SJCRH30 (cell line): ENCODE measurements around the gene KCNIP3. TPM values are rescaled to one million over a fixed set of nuclear protein-coding genes. Genes with fewer than 3 reads are reported as not detected.

ENCODE experiments used
- DNase-seq, 2 experiments: peaks; one replicate each; pipeline ENCODE4 v3.0.0-alpha.2; 2015 to 2020
- H3K27ac ChIP-seq: fragments of 250-450 bp; sonication (Bioruptor Pico); 2 replicates; pipeline ENCODE4 v1.5.1; 2020; ENCODE audit warnings: mild to moderate bottlenecking, moderate library complexity
- H3K27me3 ChIP-seq: fragments of 250-450 bp; sonication (Bioruptor Pico); 2 replicates; pipeline ENCODE4 v1.5.1; 2020; ENCODE audit warnings: mild to moderate bottlenecking, moderate library complexity
- H3K36me3 ChIP-seq: fragments of 250-450 bp; sonication (Bioruptor Pico); 2 replicates; pipeline ENCODE4 v1.5.1; 2020; ENCODE audit warnings: mild to moderate bottlenecking, moderate library complexity
- H3K4me1 ChIP-seq: fragments of 250-450 bp; sonication (Bioruptor Pico); 2 replicates; pipeline ENCODE4 v1.5.1; 2020; ENCODE audit warnings: mild to moderate bottlenecking, moderate library complexity
- H3K4me3 ChIP-seq: fragments of 250-450 bp; sonication (Bioruptor Pico); 2 replicates; pipeline ENCODE4 v1.5.1; 2020; ENCODE audit warnings: mild to moderate bottlenecking, moderate library complexity
- H3K9me3 ChIP-seq: fragments of 250-450 bp; sonication (Bioruptor Pico); replicated peaks from 2 replicates; pipeline ENCODE4 v1.5.1; 2020; ENCODE audit warnings: mild to moderate bottlenecking, moderate library complexity
- total RNA-seq: library from RNA; depleted of rRNA; stranded (reverse); fragments of >200 nt; shearing (Covaris generic); gene quantifications from 2 replicates; pipeline ENCODE4 v1.2.3, GENCODE V29; 2014

The KCNIP3 gene
- total RNA-seq, 1 experiment from 2014 or later: not detected

DNA sequence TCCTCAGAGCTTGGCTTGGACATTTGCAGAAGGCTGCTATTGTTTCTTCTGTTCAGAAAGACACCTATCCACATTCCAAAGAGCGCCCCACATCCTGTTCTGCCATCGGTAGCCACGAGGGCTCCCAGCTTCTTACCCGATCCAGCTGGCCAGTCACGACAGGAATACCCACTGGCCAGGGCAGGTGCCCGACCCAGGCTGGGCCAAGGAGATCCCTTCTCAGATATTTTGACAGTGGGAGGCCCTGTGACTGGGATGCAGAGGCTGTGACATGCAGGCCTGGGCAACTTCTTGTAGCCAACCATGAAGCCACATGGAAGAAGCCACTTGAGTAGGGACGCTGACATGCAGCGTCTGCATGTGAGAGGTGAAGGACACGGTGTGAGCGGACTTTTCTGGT, 34.5 kb downstream of the KCNIP3 start:
- H3K4me1 ChIP-seq: peaks cover 2% of the 10 kb centered on the region; the same call in 1 of the 2 replicates
- H3K36me3 ChIP-seq: no peaks in the 10 kb centered on the region
- DNase-seq: no peak
- no peak overlapping the region for H3K4me3 ChIP-seq
- H3K27ac ChIP-seq: no peak overlapping the region
- no peaks in the 10 kb centered on the region for H3K9me3 ChIP-seq
- 0 out of 2 replicates have a peak, but pooled peaks cover 2% of the 10 kb centered on the region for H3K27me3 ChIP-seq

DNA sequence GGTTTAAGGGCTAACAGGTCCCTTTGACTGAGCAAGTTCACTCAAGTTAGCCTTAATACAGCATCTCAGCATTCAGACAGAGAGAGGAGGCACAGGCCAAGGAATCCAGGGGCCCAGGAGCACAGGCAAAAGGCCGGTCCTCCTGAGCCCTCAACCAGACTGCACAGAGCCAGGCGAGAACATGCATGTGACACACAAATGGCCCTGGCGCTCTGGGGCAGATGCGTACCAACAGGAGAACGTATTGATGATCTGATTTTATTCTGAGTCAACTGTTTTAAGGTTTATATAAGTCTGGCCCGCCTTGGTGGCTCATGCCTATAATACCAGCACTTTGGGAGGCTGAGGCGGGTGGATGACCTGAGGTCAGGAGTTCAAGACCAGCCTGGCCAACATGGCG, 34.9 kb downstream of the KCNIP3 start:
- Histone ChIP-seq H3K4me1 (peaks cover 2% of the 10 kb centered on the region; the same call in 1 of the 2 replicates), H3K36me3 (no peaks in the 10 kb centered on the region), H3K4me3 (no peak overlapping the region), H3K27ac (no peak overlapping the region), H3K27me3 (0 out of 2 replicates have a peak, but pooled peaks cover 3% of the 10 kb centered on the region), H3K9me3 (no peaks in the 10 kb centered on the region)
- no peak for DNase-seq

DNA sequence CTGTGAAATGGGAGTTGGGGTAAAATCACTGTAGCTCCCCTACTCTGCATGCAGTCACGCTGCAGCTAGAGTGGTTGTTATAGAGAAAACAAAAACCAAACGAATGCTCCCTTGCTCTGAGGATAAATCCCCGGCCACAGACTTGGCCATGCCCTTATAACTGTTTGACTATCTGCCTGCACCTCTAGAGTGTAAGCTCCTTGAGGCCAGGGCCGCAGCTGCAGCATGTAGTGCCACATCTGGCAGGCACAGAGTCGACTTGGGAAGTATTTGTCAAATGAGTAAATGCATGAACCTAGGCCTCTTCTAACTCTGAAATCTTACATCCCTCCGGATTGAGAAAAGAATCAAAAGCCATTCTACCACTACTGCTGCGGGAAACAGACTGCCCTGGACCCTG, 35.9 kb downstream of the KCNIP3 start:
- DNase-seq: no peak
- H3K9me3 ChIP-seq: no peaks in the 10 kb centered on the region
- no peaks in the 10 kb centered on the region for H3K36me3 ChIP-seq
- no peak overlapping the region for H3K4me3 ChIP-seq
- no peak overlapping the region for H3K27ac ChIP-seq
- 0 out of 2 replicates have a peak, but pooled peaks cover 3% of the 10 kb centered on the region for H3K27me3 ChIP-seq
- peaks cover 2% of the 10 kb centered on the region; the same call in 1 of the 2 replicates for H3K4me1 ChIP-seq

DNA sequence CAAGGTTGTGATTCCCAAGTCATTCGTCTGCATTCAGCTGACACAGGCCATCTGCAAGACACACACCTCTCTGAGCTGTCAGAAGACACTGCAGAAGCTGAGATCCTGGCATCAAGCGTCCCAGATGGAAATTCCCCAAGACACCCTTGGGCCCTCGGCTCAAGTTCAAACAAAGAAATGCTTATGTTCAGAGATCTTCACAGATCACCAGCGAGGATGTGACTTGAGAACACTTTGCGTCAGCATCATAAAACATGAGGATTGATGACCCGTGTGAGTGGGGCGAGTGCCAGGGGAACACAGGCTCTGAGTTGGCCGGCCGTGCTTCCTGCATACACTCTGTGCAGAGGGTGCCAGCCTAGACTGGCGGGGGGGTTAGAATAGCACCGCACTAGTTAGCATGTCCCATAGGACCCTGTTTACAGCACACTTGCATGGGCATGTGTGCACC, 36.8 kb downstream of the KCNIP3 start:
- no peaks in the 10 kb centered on the region for H3K36me3 ChIP-seq
- peak; percentile 42 to 67 for DNase-seq
- H3K27ac ChIP-seq: no peak overlapping the region

DNA sequence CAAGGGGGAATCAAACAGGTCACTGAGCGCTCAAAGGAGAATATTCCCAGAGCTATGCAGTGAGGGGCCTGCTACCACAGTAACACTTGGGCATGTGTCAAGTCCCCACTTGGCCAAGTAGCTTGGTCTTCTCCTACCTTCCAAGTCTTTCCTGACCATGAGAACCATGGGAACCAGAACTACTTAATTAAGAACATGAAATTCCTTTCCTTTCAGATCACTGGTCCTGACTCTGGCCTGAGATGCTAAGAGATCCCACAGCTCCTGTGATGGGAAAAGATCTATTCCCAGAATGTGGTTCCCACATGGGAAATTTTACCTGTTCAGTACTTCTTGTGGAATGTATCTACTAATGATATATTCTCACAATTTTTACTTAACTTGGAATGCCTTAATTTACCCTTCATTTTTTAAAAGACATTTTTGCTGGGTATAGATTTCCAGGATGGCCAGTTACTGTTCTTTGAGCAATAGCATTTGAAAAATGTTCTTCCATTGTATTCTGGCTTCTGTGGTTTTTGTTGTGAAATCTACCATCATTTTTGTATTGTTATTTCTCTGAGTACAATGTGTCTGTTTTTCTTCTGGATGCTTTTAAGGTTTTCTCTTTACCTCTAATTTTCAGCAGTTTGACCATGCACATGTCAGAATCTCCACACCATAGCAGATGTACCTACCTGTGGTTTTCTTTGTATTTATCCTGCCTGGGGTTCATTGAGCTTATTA, 37.9 kb downstream of the KCNIP3 start:
- Histone ChIP-seq H3K9me3 (no peaks in the 10 kb centered on the region), H3K4me3 (no peak overlapping the region), H3K36me3 (no peaks in the 10 kb centered on the region), H3K4me1 (peaks cover 2% of the 10 kb centered on the region; the same call in 1 of the 2 replicates), H3K27me3 (peaks cover 3% of the 10 kb centered on the region; the same call in 1 of the 2 replicates), H3K27ac (no peak overlapping the region)
- no peak for DNase-seq

More for the DNA sequence above, 36.8 kb downstream of the KCNIP3 start:
- Histone ChIP-seq H3K27me3 (peaks cover 3% of the 10 kb centered on the region; the same call in 1 of the 2 replicates), H3K4me1 (peaks cover 2% of the 10 kb centered on the region; the same call in 1 of the 2 replicates), H3K4me3 (no peak overlapping the region), H3K9me3 (no peaks in the 10 kb centered on the region)

DNA sequence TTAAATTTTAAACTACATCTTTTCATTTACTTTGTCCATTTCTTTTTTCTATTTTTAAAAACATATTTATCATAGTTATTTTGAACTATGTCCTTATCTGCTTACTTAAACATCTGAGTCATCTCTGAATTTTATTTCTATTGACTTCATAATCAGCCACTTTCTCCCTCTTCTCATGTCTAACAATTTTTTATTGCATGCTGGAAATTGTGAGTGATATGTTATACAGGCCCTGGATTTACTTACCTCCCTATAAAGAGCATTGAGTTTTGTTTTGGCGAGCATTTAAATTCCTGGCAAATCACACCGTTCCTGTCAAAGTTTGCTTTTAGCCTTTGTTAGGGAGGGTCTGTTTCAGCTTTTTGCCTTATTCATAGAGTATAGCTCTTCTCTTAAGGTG, 39.3 kb downstream of the KCNIP3 start:
- peaks cover 2% of the 10 kb centered on the region; the same call in 1 of the 2 replicates for H3K4me1 ChIP-seq
- no peak overlapping the region for H3K4me3 ChIP-seq
- no peaks in the 10 kb centered on the region for H3K9me3 ChIP-seq
- H3K27me3 ChIP-seq: peaks cover 3% of the 10 kb centered on the region; the same call in 1 of the 2 replicates
- H3K36me3 ChIP-seq: no peaks in the 10 kb centered on the region
- no peak overlapping the region for H3K27ac ChIP-seq
- no peak for DNase-seq

DNA sequence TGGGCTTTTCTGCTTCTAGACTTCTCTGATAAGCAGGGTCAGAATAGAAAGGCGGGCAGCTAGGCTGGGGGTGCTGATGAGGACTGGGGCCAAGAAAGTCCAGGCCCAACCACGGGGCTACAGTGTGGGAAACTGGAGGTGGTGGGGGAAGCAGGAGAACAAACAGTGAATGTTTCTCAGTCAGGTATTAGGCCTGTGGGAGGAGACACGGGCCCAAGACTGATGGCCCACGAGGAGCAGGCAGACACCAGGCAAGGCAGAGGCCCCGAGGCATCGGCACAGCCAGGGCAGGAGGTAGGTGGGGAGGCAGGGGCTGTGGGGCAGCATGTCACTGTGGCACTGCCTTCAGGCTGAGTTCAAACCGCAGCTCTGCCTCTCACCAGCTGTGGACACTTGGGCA, 40.7 kb downstream of the KCNIP3 start:
- no peak overlapping the region for H3K27ac ChIP-seq
- no peaks in the 10 kb centered on the region for H3K36me3 ChIP-seq
- H3K27me3 ChIP-seq: peaks cover 3% of the 10 kb centered on the region; the same call in 1 of the 2 replicates
- H3K4me3 ChIP-seq: no peak overlapping the region
- peaks cover 2% of the 10 kb centered on the region; the same call in 1 of the 2 replicates for H3K4me1 ChIP-seq
- DNase-seq: no peak
- H3K9me3 ChIP-seq: no peaks in the 10 kb centered on the region

DNA sequence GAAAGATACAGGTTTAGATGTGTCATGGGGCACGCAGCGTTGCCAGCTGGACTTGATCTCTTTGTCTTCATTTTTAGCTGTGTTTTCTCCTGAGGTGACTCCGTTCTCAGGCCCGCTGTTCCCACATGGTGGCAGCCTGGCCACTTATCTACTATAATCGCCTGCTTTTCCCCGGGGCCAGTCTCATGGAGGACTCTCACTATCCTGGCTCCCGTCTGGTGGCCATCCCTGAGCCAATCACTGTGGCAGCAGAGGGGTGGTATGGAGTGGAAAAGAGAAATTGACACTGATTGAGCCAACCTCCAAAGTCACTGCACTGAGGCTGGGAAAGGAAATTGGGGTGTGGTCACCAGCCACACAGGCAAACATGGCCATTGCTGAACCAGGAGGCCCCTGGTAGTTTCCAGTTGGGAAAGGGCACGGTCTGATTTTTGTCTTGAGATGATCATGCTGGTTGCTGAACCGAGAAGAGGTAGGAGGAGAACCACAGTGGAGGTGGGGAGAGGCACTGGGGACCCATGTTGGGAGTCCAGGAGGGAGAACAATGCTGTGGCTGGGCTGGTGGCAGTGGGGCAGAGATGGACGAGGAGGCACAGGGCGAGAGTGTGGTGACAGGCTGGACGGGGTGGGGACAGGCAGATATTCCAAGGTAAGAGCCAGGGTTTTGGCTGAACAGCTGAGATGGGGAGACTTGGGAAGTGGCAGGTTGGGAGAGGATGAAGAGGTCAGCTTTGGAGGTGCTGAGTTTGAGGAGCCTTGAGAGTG, 45.6 kb downstream of the KCNIP3 start:
- Histone ChIP-seq H3K36me3 (no peaks in the 10 kb centered on the region), H3K27ac (no peak overlapping the region), H3K27me3 (peaks cover 7% of the 10 kb centered on the region), H3K4me3 (no peak overlapping the region), H3K4me1 (no peaks in the 10 kb centered on the region), H3K9me3 (no peaks in the 10 kb centered on the region)
- DNase-seq: no peak

DNA sequence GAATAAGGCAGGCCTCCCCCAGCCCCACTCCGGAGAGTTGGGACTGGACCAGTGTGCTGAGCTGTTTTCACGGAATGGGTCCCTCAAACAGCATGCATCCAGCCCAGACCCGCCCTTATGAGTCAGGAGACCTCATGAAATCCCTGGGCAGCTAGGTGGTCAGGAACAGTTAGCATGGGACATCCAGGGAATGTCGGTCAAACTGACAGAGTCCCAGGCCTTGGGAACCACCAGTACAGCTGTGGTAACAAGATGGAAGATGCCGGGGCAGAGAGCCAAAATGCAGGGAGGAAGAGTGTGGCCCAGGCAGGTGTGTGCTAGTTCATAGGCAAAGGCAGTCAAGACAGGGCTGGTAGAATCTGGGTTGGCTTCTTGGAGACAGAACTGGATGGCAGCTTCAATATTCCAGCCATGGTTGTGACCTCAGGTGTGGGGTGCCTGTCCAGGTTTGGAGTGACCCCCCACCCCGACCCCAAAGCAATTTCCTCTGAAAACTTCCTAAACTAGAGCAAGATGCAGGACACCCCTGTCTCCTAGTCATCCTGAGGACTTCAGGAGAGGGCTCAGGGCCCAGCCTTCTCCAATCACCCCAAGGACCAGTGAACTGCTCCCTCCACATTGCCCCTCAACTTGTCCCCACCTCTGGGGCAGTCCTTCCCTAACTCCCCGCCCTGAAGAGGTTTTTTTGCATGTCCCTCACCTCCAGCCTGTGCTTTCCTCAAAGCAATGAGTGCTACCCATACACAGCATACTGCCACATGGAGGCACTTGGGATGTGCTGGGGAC, 46.5 kb downstream of the KCNIP3 start:
- no peaks in the 10 kb centered on the region for H3K36me3 ChIP-seq
- H3K4me3 ChIP-seq: no peak overlapping the region
- H3K27me3 ChIP-seq: peaks cover 7% of the 10 kb centered on the region
- no peaks in the 10 kb centered on the region for H3K4me1 ChIP-seq
- no peak overlapping the region for H3K27ac ChIP-seq
- H3K9me3 ChIP-seq: no peaks in the 10 kb centered on the region
- DNase-seq: no peak

DNA sequence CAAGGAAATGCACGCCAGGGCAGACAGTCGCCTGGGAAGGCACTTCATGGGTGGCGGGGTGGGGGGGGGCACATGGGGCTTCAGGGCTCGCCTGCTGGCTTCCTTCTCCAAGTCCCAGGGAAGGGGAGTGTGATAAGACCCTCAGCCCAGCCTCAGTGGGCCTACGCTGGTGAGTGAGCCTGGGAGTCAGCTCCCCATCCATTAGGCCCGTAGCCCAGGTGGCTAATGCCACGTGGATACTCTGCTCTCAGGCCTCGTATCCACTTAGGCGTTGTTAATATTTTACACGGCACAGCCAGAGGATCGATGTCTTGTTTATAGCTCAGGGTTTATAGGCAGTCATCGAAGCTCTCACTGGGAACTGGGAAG, 47.1 kb downstream of the KCNIP3 start:
- H3K4me1 ChIP-seq: no peaks in the 10 kb centered on the region
- peaks cover 7% of the 10 kb centered on the region for H3K27me3 ChIP-seq
- no peaks in the 10 kb centered on the region for H3K9me3 ChIP-seq
- H3K4me3 ChIP-seq: no peak overlapping the region
- H3K27ac ChIP-seq: no peak overlapping the region
- no peak for DNase-seq
- H3K36me3 ChIP-seq: no peaks in the 10 kb centered on the region

DNA sequence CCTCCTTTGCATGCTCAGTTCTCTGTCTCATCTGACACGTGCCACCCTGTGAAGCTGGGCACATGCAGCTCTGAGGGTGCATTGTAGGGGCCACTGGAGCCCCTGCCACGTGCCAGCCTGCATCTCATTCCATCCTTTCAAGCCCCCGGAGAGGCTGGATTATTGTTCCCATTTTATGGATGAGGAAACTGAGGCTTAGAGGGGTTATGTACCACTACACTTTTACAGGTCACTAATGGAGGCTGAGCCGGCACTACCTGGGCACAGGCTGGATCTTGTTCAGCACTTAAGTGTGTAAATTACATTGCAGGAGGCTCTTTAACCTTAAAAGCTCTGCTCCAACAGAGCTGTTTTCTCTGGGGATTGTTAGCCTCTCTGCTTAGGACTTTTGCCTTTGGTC, 47.5 kb downstream of the KCNIP3 start:
- Histone ChIP-seq H3K27ac (no peak overlapping the region), H3K4me1 (no peaks in the 10 kb centered on the region), H3K9me3 (no peaks in the 10 kb centered on the region), H3K27me3 (peaks cover 7% of the 10 kb centered on the region), H3K36me3 (no peaks in the 10 kb centered on the region), H3K4me3 (no peak overlapping the region)
- no peak for DNase-seq

DNA sequence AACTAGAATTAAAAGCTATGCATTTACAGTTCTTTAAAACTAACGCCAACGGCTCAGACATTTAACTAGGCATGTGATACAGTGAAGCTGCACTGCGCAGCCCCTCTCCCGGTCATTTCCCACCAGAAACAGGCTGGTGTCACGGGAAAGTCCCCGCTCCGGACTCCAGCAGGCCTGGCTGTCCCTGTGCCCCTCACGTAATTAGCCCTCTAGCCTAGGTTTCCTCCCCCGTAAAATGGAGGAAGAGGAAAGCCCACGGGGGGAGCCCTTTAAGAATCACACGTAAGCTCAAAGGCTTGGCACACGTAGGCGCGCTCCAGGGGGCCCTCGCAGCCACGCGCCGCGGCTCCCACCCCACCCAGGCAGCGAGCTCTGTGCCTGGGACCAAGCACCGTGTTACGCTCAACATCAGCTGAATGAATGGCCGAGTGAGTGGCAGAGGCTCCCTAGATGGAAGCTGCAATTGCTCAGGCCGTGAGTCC, 48.0 kb downstream of the KCNIP3 start:
- Histone ChIP-seq H3K4me1 (no peaks in the 10 kb centered on the region), H3K9me3 (no peaks in the 10 kb centered on the region), H3K36me3 (no peaks in the 10 kb centered on the region), H3K27ac (no peak overlapping the region), H3K4me3 (no peak overlapping the region), H3K27me3 (peaks cover 7% of the 10 kb centered on the region)
- DNase-seq: no peak

DNA sequence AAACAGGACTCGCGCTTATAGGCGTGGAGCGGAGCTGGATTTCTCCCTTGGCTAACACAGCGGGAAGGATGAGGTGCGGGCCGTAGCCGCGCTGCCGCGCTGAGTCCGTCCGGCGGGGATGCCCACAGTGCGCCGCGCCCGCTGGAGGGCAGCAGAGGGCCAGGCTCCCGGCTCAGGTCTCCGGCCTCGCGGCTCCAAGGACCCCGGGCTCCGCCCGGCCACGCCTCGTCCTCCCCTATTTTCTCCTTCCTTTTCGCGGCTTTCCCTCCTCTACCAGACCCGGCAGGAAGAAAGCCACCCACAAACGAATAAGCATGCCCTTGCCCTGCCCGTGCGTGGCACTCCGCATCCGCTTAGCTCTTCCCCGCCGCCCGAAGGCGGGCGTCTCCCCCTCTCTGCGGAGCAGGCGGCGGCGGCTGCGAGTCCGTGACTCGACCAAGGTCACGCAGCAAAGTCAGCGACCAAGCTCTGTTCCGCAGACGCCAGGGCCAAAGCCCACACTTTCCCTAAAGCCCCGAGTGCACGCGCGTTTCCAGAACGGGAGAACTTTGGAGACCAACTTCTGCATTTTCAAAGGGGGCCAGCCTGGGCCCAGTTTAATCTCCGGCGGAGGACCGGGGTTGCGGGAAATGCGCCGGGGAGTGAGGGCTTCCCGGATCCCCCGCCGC, 48.5 kb downstream of the KCNIP3 start:
- no peak overlapping the region for H3K27ac ChIP-seq
- H3K4me1 ChIP-seq: no peaks in the 10 kb centered on the region
- DNase-seq: peak; percentile 70 to 73
- peak overlapping the region; percentile 47 for H3K4me3 ChIP-seq
- H3K36me3 ChIP-seq: no peaks in the 10 kb centered on the region
- no peaks in the 10 kb centered on the region for H3K9me3 ChIP-seq
- H3K27me3 ChIP-seq: peaks cover 7% of the 10 kb centered on the region

DNA sequence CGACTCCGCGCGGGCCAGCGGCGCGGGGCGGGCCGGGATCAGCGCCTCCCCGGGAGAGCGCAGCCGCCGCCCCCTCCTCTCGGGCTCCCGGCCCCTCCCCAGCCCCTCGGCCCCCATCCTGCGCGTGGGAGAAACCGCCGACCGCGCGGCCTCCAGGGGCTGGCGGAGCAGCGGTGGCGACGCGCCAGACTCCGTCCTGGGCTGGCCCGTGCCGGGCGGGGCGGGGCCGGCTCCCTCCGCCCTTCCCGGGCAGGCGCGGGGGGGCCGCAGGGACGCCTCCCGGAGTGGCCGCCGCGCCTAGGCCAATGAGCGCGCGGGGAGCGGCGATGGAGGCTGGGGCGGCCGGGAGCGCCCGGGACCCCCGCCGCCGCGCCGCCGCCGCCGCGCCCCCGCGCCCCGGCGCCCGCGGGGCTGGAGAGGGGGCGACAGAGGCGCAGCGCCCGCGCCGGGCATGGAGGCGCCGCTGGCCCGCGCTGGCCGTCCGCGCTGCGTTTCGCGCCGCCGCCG, 49.1 kb downstream of the KCNIP3 start:
- peak overlapping the region; percentile 47 for H3K4me3 ChIP-seq
- peaks cover 7% of the 10 kb centered on the region for H3K27me3 ChIP-seq
- peak in 1 of 2 experiments; percentile 9 for DNase-seq

More for the DNA sequence above, 49.1 kb downstream of the KCNIP3 start:
- Histone ChIP-seq H3K9me3 (no peaks in the 10 kb centered on the region), H3K36me3 (no peaks in the 10 kb centered on the region), H3K27ac (no peak overlapping the region), H3K4me1 (no peaks in the 10 kb centered on the region)
